Measurements from ENCODE around the gene BAIAP2L2.

DNA sequence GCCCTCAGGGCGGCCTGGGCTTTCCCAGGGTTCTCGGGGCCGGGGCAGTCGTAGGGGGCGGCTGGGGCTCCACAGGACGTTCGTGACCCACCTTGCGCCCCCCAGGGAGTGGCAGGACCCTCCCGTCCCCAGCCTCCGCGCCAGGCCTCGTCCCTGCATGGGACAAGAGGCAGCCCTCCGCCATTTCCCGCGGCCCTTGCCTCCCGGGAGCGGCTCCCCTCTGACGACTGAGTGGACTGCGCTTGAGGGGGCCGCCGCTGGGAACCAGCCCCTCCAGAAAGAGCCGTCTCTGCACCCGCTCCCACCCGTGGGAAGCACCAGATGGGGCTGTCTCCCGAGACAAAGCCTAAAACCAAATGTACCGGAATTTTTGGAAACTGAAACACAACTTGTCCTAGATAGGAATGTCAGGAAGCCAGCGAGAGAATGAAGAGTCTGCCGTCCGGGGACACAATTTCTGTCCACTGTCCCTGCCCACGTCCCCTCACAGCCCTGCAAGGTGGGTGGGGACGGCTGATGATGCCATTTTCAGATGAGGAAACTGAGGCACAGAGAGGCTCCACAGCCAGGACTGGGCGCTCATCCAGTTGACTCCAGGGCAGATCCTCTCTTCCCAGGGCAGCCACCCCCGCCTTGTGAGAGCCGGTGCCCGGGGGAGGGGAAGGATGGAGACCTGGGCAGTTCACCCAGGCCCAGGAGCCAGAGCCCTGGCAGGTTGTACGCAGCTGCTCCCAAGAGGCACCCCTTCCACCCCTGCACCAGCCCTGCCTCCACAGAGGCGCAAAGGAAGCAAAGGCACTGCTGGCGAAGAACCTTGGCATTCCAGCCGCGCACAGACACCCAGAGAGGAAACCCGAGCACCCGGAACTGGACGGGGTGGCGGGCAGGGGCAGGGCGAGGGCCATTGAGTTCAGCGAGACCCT is 71.3 kb downstream of the BAIAP2L2 start:
- TF ChIP-seq SIN3A (IDR thresholded peaks at IDR 0.05; ENCODE audit: borderline replicate concordance, insufficient read depth, low read length): no peak
- TF ChIP-seq, protein P1, sequence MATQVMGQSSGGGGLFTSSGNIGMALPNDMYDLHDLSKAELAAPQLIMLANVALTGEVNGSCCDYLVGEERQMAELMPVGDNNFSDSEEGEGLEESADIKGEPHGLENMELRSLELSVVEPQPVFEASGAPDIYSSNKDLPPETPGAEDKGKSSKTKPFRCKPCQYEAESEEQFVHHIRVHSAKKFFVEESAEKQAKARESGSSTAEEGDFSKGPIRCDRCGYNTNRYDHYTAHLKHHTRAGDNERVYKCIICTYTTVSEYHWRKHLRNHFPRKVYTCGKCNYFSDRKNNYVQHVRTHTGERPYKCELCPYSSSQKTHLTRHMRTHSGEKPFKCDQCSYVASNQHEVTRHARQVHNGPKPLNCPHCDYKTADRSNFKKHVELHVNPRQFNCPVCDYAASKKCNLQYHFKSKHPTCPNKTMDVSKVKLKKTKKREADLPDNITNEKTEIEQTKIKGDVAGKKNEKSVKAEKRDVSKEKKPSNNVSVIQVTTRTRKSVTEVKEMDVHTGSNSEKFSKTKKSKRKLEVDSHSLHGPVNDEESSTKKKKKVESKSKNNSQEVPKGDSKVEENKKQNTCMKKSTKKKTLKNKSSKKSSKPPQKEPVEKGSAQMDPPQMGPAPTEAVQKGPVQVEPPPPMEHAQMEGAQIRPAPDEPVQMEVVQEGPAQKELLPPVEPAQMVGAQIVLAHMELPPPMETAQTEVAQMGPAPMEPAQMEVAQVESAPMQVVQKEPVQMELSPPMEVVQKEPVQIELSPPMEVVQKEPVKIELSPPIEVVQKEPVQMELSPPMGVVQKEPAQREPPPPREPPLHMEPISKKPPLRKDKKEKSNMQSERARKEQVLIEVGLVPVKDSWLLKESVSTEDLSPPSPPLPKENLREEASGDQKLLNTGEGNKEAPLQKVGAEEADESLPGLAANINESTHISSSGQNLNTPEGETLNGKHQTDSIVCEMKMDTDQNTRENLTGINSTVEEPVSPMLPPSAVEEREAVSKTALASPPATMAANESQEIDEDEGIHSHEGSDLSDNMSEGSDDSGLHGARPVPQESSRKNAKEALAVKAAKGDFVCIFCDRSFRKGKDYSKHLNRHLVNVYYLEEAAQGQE (IDR thresholded peaks at IDR 0.05; ENCODE audit: insufficient read depth in 1 of 2, low read depth in 2 of 2, low read length in 2 of 2): no peak

Data from PFSK-1 (cell line).